Measurements from ENCODE around the gene CACNB2.

- TF ChIP-seq CTCF (IDR thresholded peaks at IDR 0.05; ENCODE audit: low read depth, low read length) (no peak), POLR2A (IDR thresholded peaks at IDR 0.05; ENCODE audit: extremely low read depth, insufficient read length) (no peak)
Observed at GRCh38 chr10:18196806-18197550, 56.8 kb downstream of the CACNB2 start.

All from NB4 (cell line).